NCI-H1436 treated with DMSO at 0.1 percent for 48 hours (cell line): ENCODE results near the gene WSCD2.

Experiments
- DNase-seq: peaks from one replicate; lab custom pipeline; 2025; lab: John Stamatoyannopoulos, UW

Gene WSCD2

GRCh38 chr12:108127654-108128053 is 1.4 kb upstream of the WSCD2 start:
- DNase-seq: no peak

- DNase-seq: no peak
These were observed 669 bp upstream of the WSCD2 start for GRCh38 chr12:108128221-108129016.

- DNase-seq: no peak
These were observed 1.9 kb downstream of the WSCD2 start for GRCh38 chr12:108131035-108131434.

- no peak for DNase-seq
These were observed 2.6 kb downstream of the WSCD2 start for GRCh38 chr12:108131657-108132126.

GRCh38 chr12:108133482-108133881 is 4.4 kb downstream of the WSCD2 start:
- DNase-seq: no peak

- no peak for DNase-seq
These were observed 5.7 kb downstream of the WSCD2 start for GRCh38 chr12:108134744-108135143.

- DNase-seq: no peak
These were observed 6.5 kb downstream of the WSCD2 start for GRCh38 chr12:108135627-108136026.

GRCh38 chr12:108136697-108137096 is 7.6 kb downstream of the WSCD2 start:
- no peak for DNase-seq

GRCh38 chr12:108139454-108139853 is 10.4 kb downstream of the WSCD2 start:
- no peak for DNase-seq

- no peak for DNase-seq
These were observed 11.4 kb downstream of the WSCD2 start for GRCh38 chr12:108140501-108140900.

- DNase-seq: no peak
These were observed 12.6 kb downstream of the WSCD2 start for GRCh38 chr12:108141600-108142130.

- DNase-seq: no peak
These were observed 14.1 kb downstream of the WSCD2 start for GRCh38 chr12:108143144-108143543.

- DNase-seq: no peak
These were observed 15.0 kb downstream of the WSCD2 start for GRCh38 chr12:108144080-108144479.

- no peak for DNase-seq
These were observed 15.9 kb downstream of the WSCD2 start for GRCh38 chr12:108145011-108145410.

GRCh38 chr12:108146035-108146893 is 17.2 kb downstream of the WSCD2 start:
- DNase-seq: no peak

GRCh38 chr12:108147279-108147678 is 18.2 kb downstream of the WSCD2 start:
- no peak for DNase-seq

- DNase-seq: no peak
These were observed 19.5 kb downstream of the WSCD2 start for GRCh38 chr12:108148521-108149074.

- no peak for DNase-seq
These were observed 21.3 kb downstream of the WSCD2 start for GRCh38 chr12:108150436-108150835.

GRCh38 chr12:108151533-108152169 is 22.6 kb downstream of the WSCD2 start:
- no peak for DNase-seq

GRCh38 chr12:108152170-108152538 is 23.1 kb downstream of the WSCD2 start:
- no peak for DNase-seq

- DNase-seq: no peak
These were observed 27.6 kb downstream of the WSCD2 start for GRCh38 chr12:108156717-108157116.

- no peak for DNase-seq
These were observed 28.9 kb downstream of the WSCD2 start for GRCh38 chr12:108157870-108158459.
